Measurements from ENCODE around the gene MIPEP.
"Not testable (repeated sequence)": the region's sequence is repeated elsewhere in the genome, so short reads cannot be mapped to it uniquely, and the experiment has no call there.

The MIPEP gene

DNA sequence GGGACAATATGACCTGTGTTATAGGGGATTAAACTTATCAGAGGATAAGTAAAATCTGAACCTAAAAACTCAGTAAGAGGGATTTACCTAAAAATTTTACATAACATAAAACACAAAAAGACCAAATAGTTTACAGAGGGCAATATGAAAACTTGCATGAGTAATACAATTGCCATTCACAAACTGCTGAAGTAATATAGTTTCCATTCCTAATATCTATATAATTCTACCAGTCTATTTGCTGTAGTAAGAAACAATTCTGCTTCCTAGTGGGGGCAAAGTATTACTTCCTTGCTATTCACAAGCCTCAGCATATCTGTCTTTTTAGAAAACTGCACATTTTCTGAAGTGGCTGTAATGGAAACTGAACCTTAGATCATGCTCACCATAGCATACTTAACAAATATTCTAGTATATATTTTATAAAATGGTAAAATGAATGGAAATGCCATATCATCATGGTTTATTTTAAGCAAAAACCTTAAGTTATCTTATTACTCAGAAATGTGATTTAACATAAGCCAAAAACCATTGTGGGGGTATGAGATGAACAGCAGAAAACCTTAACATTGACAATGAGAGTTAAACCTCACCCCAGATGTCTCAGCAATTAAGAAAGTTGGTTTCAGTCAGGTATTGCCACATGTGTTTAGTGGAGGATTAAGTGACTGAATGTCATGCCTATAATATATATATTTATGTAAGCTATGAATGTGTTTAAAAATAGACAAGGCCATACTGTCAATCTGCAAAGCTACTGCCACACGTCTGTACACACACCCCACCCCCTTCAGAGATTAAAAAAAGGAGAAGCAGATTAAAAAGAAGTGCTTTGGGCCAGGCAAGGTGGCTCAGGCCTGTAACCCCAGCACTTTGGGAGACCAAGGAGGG is 136.8 kb downstream of the MIPEP start:
- H3K4me1 ChIP-seq (ENCODE audit: insufficient read depth, low read length) = no peaks in the 10 kb centered on the region
- H3K27me3 ChIP-seq (ENCODE audit: control insufficient read depth in 1 of 2, insufficient read depth in 2 of 2, low read length in 2 of 2) = no peaks in the 10 kb centered on the region
- H3K9me3 ChIP-seq (ENCODE audit: low read length) = no peaks in the 10 kb centered on the region
- H3K4me3 ChIP-seq (ENCODE audit: low read depth in 1 of 2, low read length in 2 of 2) = no peak overlapping the region
- no peak overlapping the region for H3K27ac ChIP-seq (ENCODE audit: low read depth, low read length)
- no peaks in the 10 kb centered on the region for H3K36me3 ChIP-seq (ENCODE audit: insufficient read depth, low read length)
- H3K9ac ChIP-seq (ENCODE audit: low read length) = no peak overlapping the region

DNA sequence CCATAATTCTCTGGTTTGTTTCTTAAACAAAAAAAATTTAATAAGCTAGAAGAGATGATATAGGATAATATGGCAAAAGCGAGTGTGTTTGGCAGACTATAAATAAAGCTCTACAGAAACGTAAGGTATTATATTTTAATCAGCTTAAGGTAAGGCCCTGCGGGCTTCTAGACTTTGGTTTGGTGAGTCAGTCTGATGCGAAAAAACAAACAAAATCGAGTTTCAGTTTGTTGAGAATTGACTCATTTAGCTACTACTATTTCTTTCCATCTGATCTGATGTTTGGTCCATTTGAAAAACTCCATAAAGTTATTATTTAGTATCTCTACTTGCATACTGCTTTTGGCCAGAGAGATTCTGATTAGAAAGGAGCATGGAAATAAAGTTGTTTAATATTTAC is 138.0 kb downstream of the MIPEP start:
- H3K27me3 ChIP-seq (ENCODE audit: control insufficient read depth in 1 of 2, insufficient read depth in 2 of 2, low read length in 2 of 2) = no peaks in the 10 kb centered on the region
- H3K36me3 ChIP-seq (ENCODE audit: insufficient read depth, low read length) = no peaks in the 10 kb centered on the region
- H3K27ac ChIP-seq (ENCODE audit: low read depth, low read length) = no peak overlapping the region
- no peaks in the 10 kb centered on the region for H3K4me1 ChIP-seq (ENCODE audit: insufficient read depth, low read length)
- H3K4me3 ChIP-seq (ENCODE audit: low read depth in 1 of 2, low read length in 2 of 2) = no peak overlapping the region
- no peaks in the 10 kb centered on the region for H3K9me3 ChIP-seq (ENCODE audit: low read length)
- H3K9ac ChIP-seq (ENCODE audit: low read length) = no peak overlapping the region

DNA sequence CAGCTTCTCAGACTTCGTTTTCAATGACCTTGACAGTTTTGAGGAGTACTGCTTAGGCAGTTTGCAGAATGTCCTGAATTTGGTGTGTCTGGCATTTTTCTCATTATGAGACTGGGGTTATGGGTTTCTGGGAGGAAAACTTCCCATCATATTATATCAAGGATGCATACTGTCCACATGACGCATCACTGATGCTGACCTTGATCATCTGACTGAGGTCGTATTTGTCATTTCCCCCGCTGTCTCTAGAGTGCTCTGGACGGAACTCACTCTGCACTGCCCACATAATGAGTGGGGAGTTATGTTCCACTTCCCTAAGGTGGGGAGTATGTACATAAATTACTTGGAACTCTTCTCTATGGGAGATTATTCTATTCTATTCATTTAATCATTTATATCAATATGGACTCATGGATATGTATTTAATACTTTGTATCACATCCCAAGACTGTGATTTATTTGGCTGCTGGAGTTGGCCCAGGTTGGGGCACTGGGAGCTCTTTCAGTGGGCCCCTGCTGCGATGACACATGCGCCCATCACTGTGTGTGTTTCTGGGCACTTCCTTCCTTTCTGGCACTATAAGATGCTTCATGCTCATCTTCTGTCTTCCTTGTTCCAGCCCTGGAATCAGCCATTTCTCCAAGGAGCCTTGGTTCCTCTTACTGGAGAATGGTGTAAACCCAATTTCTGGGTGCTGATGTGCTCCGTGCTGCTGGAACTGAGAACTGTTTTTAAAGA is 138.6 kb downstream of the MIPEP start:
- Histone ChIP-seq H3K27me3 (ENCODE audit: control insufficient read depth in 1 of 2, insufficient read depth in 2 of 2, low read length in 2 of 2) (no peaks in the 10 kb centered on the region), H3K9ac (ENCODE audit: low read length) (no peak overlapping the region), H3K4me1 (ENCODE audit: insufficient read depth, low read length) (no peaks in the 10 kb centered on the region)

DNA sequence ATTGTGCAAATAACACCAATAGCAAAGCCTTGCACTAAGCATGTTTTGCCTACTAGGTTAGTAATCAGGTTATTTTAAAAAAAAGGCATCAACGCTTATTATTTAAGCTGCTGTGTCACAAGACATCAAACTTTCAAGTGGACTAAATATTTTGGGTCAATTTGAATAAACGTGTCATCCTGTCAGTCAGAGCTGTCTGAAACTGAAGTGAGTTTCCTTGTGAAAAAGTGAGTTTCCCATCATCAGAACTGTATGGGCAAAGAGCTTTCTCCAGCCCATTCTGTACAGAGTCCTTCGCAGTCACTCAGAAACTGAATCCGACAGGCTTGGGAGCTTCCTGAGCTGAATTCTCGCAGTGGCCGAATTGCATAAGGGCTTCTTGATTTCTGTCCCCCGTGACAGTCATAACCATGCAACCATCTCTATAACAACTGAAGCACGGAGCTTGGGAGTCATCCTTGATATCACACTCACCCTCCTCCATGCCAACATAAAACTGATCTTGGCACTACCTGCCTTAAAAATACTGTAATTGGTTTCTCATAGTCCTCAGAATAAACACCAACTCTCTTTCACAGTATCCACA is 139.8 kb downstream of the MIPEP start:
- Histone ChIP-seq H3K27ac (ENCODE audit: low read depth, low read length) (no peak overlapping the region), H3K4me3 (ENCODE audit: low read depth in 1 of 2, low read length in 2 of 2) (no peak overlapping the region), H3K9me3 (ENCODE audit: low read length) (no peaks in the 10 kb centered on the region), H3K9ac (ENCODE audit: low read length) (no peak overlapping the region), H3K4me1 (ENCODE audit: insufficient read depth, low read length) (no peaks in the 10 kb centered on the region), H3K27me3 (ENCODE audit: control insufficient read depth in 1 of 2, insufficient read depth in 2 of 2, low read length in 2 of 2) (no peaks in the 10 kb centered on the region), H3K36me3 (ENCODE audit: insufficient read depth, low read length) (no peaks in the 10 kb centered on the region)

More for the DNA sequence above, 138.6 kb downstream of the MIPEP start:
- Histone ChIP-seq H3K36me3 (ENCODE audit: insufficient read depth, low read length) (no peaks in the 10 kb centered on the region), H3K27ac (ENCODE audit: low read depth, low read length) (no peak overlapping the region), H3K4me3 (ENCODE audit: low read depth in 1 of 2, low read length in 2 of 2) (no peak overlapping the region), H3K9me3 (ENCODE audit: low read length) (no peaks in the 10 kb centered on the region)

DNA sequence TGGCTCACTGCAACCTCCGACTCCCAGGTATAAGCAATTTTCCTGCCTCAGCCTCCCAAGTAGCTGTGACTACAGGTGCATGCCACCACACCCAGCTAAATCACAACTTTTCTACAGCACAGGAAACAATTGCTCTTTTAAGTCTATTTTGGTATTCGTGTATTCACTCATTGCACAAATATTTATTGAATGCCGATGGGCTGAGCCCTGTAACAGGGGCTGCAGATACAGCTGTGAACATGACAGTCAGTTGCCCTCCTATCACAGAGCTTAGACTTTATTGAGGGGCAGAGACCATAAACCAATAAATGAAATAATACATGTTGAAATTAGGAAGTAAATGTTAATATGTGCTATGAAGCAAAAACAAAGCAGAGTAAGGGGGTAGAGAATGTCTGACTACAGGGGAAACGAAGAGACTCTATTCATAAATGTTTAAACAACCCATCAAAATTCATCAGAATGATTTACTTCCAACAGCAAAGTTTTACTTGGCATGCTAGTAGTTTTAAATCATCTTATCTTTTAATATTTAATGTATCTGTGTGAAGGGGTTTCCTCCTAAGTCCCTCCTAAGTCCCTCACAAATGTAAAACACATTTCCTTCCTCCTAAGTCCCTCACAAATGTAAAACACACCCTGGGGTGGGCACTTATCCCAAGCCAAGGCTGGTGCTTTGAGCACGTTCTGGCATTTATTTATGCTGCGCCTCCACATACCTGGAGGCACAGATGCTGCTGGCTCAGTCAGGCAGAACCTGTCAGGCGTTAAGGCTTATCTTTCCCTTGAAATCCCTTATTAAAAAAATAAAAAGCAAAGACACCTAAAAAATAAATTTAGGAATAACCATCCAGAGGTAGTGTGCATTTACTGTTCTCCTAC is 140.8 kb downstream of the MIPEP start:
- Histone ChIP-seq H3K9me3 (ENCODE audit: low read length) (no peaks in the 10 kb centered on the region), H3K4me3 (ENCODE audit: low read depth in 1 of 2, low read length in 2 of 2) (no peak overlapping the region), H3K9ac (ENCODE audit: low read length) (no peak overlapping the region), H3K36me3 (ENCODE audit: insufficient read depth, low read length) (no peaks in the 10 kb centered on the region), H3K27me3 (ENCODE audit: control insufficient read depth in 1 of 2, insufficient read depth in 2 of 2, low read length in 2 of 2) (no peaks in the 10 kb centered on the region), H3K4me1 (ENCODE audit: insufficient read depth, low read length) (no peaks in the 10 kb centered on the region), H3K27ac (ENCODE audit: low read depth, low read length) (no peak overlapping the region)

DNA sequence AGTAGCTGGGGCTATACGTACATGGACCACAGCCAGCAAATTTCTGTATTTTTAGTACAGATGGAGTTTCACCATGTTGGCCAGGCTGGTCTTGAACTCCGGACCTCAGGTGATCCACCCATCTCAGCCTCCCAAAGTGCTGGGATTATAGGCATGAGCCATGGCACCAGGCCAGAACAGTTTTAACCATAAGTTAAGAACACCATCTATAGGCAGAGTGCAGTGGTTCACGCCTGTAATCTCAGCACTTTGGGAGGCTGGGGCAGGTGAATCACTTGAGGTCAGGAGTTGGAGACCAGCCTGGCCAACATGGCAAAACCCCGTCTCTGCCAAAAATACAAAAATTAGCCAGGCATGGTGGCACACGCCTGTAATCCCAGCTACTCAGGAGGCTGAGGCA is 143.1 kb downstream of the MIPEP start:
- not testable (repeated sequence) for H3K27ac ChIP-seq (ENCODE audit: low read depth, low read length); H3K9ac ChIP-seq (ENCODE audit: low read length); H3K27me3 ChIP-seq (ENCODE audit: control insufficient read depth in 1 of 2, insufficient read depth in 2 of 2, low read length in 2 of 2); H3K9me3 ChIP-seq (ENCODE audit: low read length); H3K36me3 ChIP-seq (ENCODE audit: insufficient read depth, low read length); H3K4me3 ChIP-seq (ENCODE audit: low read depth in 1 of 2, low read length in 2 of 2); H3K4me1 ChIP-seq (ENCODE audit: insufficient read depth, low read length)

DNA sequence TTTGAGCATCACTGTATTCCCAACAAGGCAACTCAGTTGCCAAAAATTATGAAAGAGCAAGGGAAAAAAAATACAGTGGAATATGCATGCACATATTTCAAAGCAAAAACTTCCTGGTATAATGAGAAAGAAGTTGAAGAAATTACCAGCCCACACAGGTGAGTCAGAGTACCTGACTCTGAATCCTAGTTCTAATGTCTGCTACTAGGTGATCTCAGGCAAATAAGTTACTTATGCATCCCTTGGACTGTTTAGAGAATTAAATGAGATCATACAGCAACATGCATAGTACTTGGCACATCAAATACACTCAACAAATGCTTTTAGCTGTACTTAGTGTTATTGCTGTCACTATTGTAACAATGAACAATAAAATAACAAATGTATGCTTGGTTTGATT is 144.9 kb downstream of the MIPEP start:
- H3K27me3 ChIP-seq (ENCODE audit: control insufficient read depth in 1 of 2, insufficient read depth in 2 of 2, low read length in 2 of 2) = no peaks in the 10 kb centered on the region
- no peak overlapping the region for H3K4me3 ChIP-seq (ENCODE audit: low read depth in 1 of 2, low read length in 2 of 2)
- H3K9me3 ChIP-seq (ENCODE audit: low read length) = no peaks in the 10 kb centered on the region
- H3K4me1 ChIP-seq (ENCODE audit: insufficient read depth, low read length) = no peaks in the 10 kb centered on the region
- no peak overlapping the region for H3K9ac ChIP-seq (ENCODE audit: low read length)
- no peak overlapping the region for H3K27ac ChIP-seq (ENCODE audit: low read depth, low read length)
- H3K36me3 ChIP-seq (ENCODE audit: insufficient read depth, low read length) = no peaks in the 10 kb centered on the region

DNA sequence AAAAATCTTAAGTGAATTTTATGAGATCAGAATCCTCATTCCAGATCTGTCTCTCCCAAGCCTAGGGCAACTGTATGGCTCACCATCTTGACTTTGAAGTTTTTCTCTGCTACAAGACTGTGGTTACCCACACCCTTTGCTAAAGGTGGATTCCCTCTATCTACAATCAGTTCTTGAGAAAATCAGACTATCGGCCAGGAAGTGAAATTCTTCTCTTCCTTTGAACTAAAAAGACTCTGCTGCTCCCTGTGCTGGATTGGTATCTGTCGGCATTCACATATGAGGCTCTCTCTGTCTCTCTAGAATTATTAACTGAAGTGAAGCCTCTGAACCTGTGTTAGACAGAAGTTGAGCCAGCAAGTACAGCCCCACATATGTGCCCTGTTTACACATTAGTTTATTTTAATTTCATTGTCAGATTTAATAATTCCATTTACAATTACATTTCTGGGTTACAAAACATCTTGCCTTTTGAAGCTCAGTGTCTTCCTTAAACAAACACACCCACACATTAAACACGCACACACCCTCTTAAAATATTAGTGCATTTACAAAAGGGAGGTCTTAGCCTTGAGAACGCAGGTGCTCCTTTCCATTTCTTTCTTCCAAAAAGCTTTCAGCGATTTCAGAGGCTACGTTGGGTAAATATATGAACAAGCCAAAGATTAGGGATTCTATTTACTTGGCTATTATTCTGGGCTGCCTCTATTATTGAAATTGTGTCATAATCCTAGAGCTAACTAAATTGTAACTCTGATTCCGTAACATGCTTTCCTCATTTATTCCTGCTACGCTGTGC is 145.7 kb downstream of the MIPEP start:
- Histone ChIP-seq H3K9ac (ENCODE audit: low read length) (no peak overlapping the region), H3K27me3 (ENCODE audit: control insufficient read depth in 1 of 2, insufficient read depth in 2 of 2, low read length in 2 of 2) (no peaks in the 10 kb centered on the region), H3K4me3 (ENCODE audit: low read depth in 1 of 2, low read length in 2 of 2) (no peak overlapping the region), H3K27ac (ENCODE audit: low read depth, low read length) (no peak overlapping the region), H3K4me1 (ENCODE audit: insufficient read depth, low read length) (no peaks in the 10 kb centered on the region), H3K9me3 (ENCODE audit: low read length) (no peaks in the 10 kb centered on the region), H3K36me3 (ENCODE audit: insufficient read depth, low read length) (no peaks in the 10 kb centered on the region)

DNA sequence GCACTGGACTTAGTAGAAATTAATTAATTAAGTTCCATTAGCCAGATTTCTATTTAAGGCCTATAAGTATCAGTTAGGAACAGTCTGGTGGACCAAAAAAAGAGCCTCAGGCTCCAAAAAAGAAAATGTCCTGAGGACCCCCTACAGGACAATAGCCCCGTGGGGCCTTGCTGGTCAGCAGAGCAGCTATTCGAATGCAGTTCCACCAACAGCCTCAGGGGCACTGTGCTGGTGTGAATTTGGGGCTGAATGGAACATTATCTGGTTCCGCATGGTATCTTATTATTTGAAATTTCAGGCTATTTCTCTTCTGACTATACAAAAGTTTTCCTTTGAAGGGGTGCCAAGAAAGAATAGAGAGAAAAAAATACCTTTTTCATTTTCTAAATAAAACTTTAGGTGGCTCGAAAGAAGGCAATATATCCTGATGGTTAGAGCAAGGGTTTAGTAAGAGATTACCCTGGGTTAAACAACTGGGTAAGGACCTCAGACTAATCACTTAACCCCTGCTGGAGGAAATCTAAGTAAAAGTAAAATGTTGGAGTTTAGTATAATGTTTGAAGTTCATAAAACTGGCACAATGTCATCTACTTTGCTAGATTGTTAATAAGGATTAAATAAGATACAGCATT is 147.2 kb downstream of the MIPEP start:
- no peak overlapping the region for H3K9ac ChIP-seq (ENCODE audit: low read length)
- no peak overlapping the region for H3K27ac ChIP-seq (ENCODE audit: low read depth, low read length)
- H3K4me3 ChIP-seq (ENCODE audit: low read depth in 1 of 2, low read length in 2 of 2) = no peak overlapping the region
- H3K9me3 ChIP-seq (ENCODE audit: low read length) = no peaks in the 10 kb centered on the region
- no peaks in the 10 kb centered on the region for H3K36me3 ChIP-seq (ENCODE audit: insufficient read depth, low read length)
- no peaks in the 10 kb centered on the region for H3K4me1 ChIP-seq (ENCODE audit: insufficient read depth, low read length)
- H3K27me3 ChIP-seq (ENCODE audit: control insufficient read depth in 1 of 2, insufficient read depth in 2 of 2, low read length in 2 of 2) = no peaks in the 10 kb centered on the region

DNA sequence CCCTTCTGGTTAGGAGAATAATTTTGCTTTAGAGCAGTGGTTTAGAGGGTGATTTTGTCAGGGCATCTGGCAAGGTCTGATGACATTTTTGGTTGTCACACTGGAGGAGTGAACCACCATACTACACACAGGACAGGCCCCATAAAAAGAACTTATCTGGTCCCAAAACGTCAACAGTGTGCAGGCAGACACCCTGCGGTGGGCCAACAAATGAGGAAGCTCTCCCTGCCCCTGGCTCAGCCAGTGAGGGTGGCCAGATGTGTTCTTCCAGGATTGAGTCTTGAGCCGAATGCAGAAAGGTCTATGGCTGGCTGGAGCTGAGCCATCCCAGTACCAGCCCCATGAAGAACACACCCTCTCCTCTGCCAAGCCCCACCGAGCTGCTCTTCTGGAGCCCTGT is 149.2 kb downstream of the MIPEP start:
- H3K27me3 ChIP-seq (ENCODE audit: control insufficient read depth in 1 of 2, insufficient read depth in 2 of 2, low read length in 2 of 2) = no peaks in the 10 kb centered on the region
- no peaks in the 10 kb centered on the region for H3K36me3 ChIP-seq (ENCODE audit: insufficient read depth, low read length)
- H3K4me1 ChIP-seq (ENCODE audit: insufficient read depth, low read length) = no peaks in the 10 kb centered on the region
- no peaks in the 10 kb centered on the region for H3K9me3 ChIP-seq (ENCODE audit: low read length)
- H3K4me3 ChIP-seq (ENCODE audit: low read depth in 1 of 2, low read length in 2 of 2) = no peak overlapping the region
- H3K9ac ChIP-seq (ENCODE audit: low read length) = no peak overlapping the region
- no peak overlapping the region for H3K27ac ChIP-seq (ENCODE audit: low read depth, low read length)

Data from muscle layer of colon (tissue), 2 donors.